Hepatocyte (in vitro differentiated cells): ENCODE results near the gene EXOSC2. TPM values are rescaled to one million over a fixed set of nuclear protein-coding genes. Genes with fewer than 3 reads are reported as not detected.

Experiments used
- DNase-seq: peaks from one replicate; pipeline ENCODE4 v3.0.0-alpha.2; 2016; ENCODE audit warnings: low spot score
- H2AFZ ChIP-seq: fragments of 200-600 bp; sonication (generic); 2 replicates; pipeline ENCODE4 v1.6.0; 2016; ENCODE audit warnings: antibody characterized with exemption, mild to moderate bottlenecking
- H3K27ac ChIP-seq: fragments of 200-600 bp; sonication (generic); 2 replicates; pipeline ENCODE4 v1.5.1; 2016; ENCODE audit warnings: mild to moderate bottlenecking
- H3K27me3 ChIP-seq: fragments of 200-600 bp; sonication (generic); 2 replicates; pipeline ENCODE4 v1.6.1; 2016
- H3K36me3 ChIP-seq: fragments of 200-600 bp; sonication (generic); replicated peaks from 2 replicates; pipeline ENCODE4 v1.5.1; 2016; ENCODE audit warnings: low read depth; ENCODE audit not compliant: insufficient read depth
- H3K4me1 ChIP-seq: fragments of 200-600 bp; sonication (generic); 2 replicates; pipeline ENCODE4 v1.5.1; 2016; ENCODE audit warnings: mild to moderate bottlenecking, moderate library complexity; ENCODE audit not compliant: insufficient read depth
- H3K4me2 ChIP-seq: fragments of 200-600 bp; sonication (generic); 2 replicates; pipeline ENCODE4 v1.6.0; 2016
- H3K4me3 ChIP-seq: fragments of 200-600 bp; sonication (generic); 2 replicates; pipeline ENCODE4 v1.5.1; 2016; ENCODE audit warnings: mild to moderate bottlenecking
- H3K79me2 ChIP-seq: fragments of 200-600 bp; sonication (generic); 2 replicates; pipeline ENCODE4 v1.6.0; 2017; ENCODE audit warnings: mild to moderate bottlenecking
- H3K9me2 ChIP-seq: fragments of 200-600 bp; sonication (generic); replicated peaks from 2 replicates; pipeline ENCODE4 v1.6.0; 2017; ENCODE audit warnings: mild to moderate bottlenecking; ENCODE audit not compliant: insufficient read depth
- H3K9me3 ChIP-seq: fragments of 200-600 bp; sonication (generic); 2 replicates; pipeline ENCODE4 v1.5.1; 2016; ENCODE audit warnings: low read depth, mild to moderate bottlenecking
- H4K20me1 ChIP-seq: fragments of 200-600 bp; sonication (generic); 2 replicates; pipeline ENCODE4 v1.6.0; 2016; ENCODE audit warnings: mild to moderate bottlenecking; ENCODE audit not compliant: insufficient read depth, poor library complexity, severe bottlenecking
- CTCF ChIP-seq: fragments of 200-600 bp; sonication (generic); IDR thresholded peaks from 2 replicates; pipeline ENCODE4 v1.5.1; 2016; ENCODE audit warnings: antibody characterized with exemption, mild to moderate bottlenecking; ENCODE audit not compliant: poor library complexity
- EZH2 ChIP-seq: fragments of 200-600 bp; sonication (generic); IDR thresholded peaks from 2 replicates; pipeline ENCODE4 v1.6.1; 2016; ENCODE audit warnings: antibody characterized with exemption, mild to moderate bottlenecking, borderline replicate concordance
- EZH2phosphoT487 ChIP-seq: fragments of 200-600 bp; sonication (generic); IDR thresholded peaks from one replicate; pipeline ENCODE4 v1.6.1; 2018; ENCODE audit warnings: antibody characterized with exemption, mild to moderate bottlenecking, low read depth, moderate library complexity; ENCODE audit not compliant: unreplicated experiment, severe bottlenecking
- whole genome bisulfite sequencing: methylation state at CpG from one replicate; pipeline ENCODE4 v1.1.6; 2016; ENCODE audit warnings: low lambda C conversion rate; ENCODE audit errors: missing lambda C conversion rate; 5-methylcytosine and 5-hydroxymethylcytosine counted together
- polyA plus RNA-seq: library from polyadenylated mRNA; unstranded; fragments of >200 nt; fragmentation: Nextera tagmentation; extraction: Ambion mirVana; gene quantifications from 2 replicates; pipeline ENCODE4 v1.2.1, GENCODE V29; 2016
- total RNA-seq: library from RNA; depleted of rRNA; stranded (reverse); fragments of >200 nt; gene quantifications from 2 replicates; pipeline ENCODE4 v1.2.3, GENCODE V29; 2014

EXOSC2 gene
- total and polyA plus RNA-seq, 2 experiments from 2014 or later, result 13.0 to 24.3 TPM

- peaks cover 23% of the 10 kb centered on the region for H3K4me1 ChIP-seq
- peak overlapping the region; percentile 13 for H3K27ac ChIP-seq
- H3K4me3 ChIP-seq, result peak overlapping the region; percentile 98
- peaks cover 17% of the 10 kb centered on the region for H4K20me1 ChIP-seq
- no peaks in the 10 kb centered on the region for H3K36me3 ChIP-seq
- H3K9me3 ChIP-seq, result no peaks in the 10 kb centered on the region
- no peaks in the 10 kb centered on the region for H3K27me3 ChIP-seq
- no peak for DNase-seq
- no peak overlapping the region for H2AFZ ChIP-seq
- H3K79me2 ChIP-seq, result peaks cover 65% of the 10 kb centered on the region
- no peak for TF ChIP-seq EZH2phosphoT487
- TF ChIP-seq EZH2, result no peak
- no peak for TF ChIP-seq CTCF
- 23% methylated on average over 7 of the region's 7 CpGs for WGBS
- H3K4me2 ChIP-seq, result peak overlapping the region; percentile 87
- H3K9me2 ChIP-seq, result no peaks in the 10 kb centered on the region
These were observed 21.1 kb downstream of the EXOSC2 start for GRCh38 chr9:130714586-130715110.

DNA sequence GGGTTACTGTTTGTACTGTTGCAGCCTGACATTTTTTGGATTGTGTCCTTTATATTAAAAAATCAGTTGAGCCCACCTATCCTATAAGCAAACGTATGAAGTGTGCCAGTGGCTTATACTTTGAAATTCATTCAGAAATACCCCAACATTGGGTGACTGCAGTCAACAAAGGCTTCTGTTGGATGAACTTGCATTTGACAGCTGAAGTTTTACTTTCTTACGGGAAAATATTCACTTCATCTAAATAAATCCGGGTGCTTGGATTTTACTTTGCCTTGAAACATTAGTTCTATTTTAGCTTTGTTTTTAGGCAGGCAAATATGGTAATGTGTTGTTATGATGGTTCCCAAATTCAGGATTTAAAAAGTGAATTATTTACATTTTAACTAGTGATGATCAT, 21.7 kb downstream of the EXOSC2 start:
- Histone ChIP-seq H3K79me2 (peaks cover 71% of the 10 kb centered on the region), H4K20me1 (peaks cover 17% of the 10 kb centered on the region), H3K9me3 (no peaks in the 10 kb centered on the region), H3K4me3 (peak overlapping the region; percentile 98), H3K36me3 (no peaks in the 10 kb centered on the region), H3K9me2 (no peaks in the 10 kb centered on the region), H3K27me3 (no peaks in the 10 kb centered on the region), H3K27ac (peak overlapping the region; percentile 13), H2AFZ (no peak overlapping the region), H3K4me1 (peaks cover 23% of the 10 kb centered on the region), H3K4me2 (peak overlapping the region; percentile 87)
- TF ChIP-seq EZH2, result no peak
- no peak for TF ChIP-seq CTCF
- TF ChIP-seq EZH2phosphoT487, result no peak
- 38% methylated on average over 3 of the region's 3 CpGs for WGBS
- DNase-seq, result no peak

GRCh38 chr9:130718562-130718961, 25.0 kb downstream of the EXOSC2 start:
- H3K4me3 ChIP-seq, result no peak overlapping the region
- no peaks in the 10 kb centered on the region for H3K36me3 ChIP-seq
- no peak overlapping the region for H3K4me2 ChIP-seq
- H3K4me1 ChIP-seq, result peaks cover 23% of the 10 kb centered on the region
- no peaks in the 10 kb centered on the region for H3K9me2 ChIP-seq
- H2AFZ ChIP-seq, result no peak overlapping the region
- no peak for DNase-seq
- H3K27ac ChIP-seq, result no peak overlapping the region
- no peaks in the 10 kb centered on the region for H3K9me3 ChIP-seq
- TF ChIP-seq EZH2 (no peak), EZH2phosphoT487 (no peak), CTCF (no peak)
- H4K20me1 ChIP-seq, result peaks cover 20% of the 10 kb centered on the region
- no peaks in the 10 kb centered on the region for H3K27me3 ChIP-seq
- H3K79me2 ChIP-seq, result peaks cover 99% of the 10 kb centered on the region
- 74% methylated on average over 3 of the region's 3 CpGs for WGBS
